ENCODE results near the gene GOLGA7B.

GOLGA7B gene

GRCh38 chr10:97914171-97914836 lies 64.7 kb downstream of the GOLGA7B start:
- H2AFZ ChIP-seq (ENCODE audit: low read depth, low read length), result peak overlapping the region; percentile 95; the same call in 1 of the 2 replicates
- H3K27me3 ChIP-seq (ENCODE audit: low read depth, low read length), result peaks cover 16% of the 10 kb centered on the region
- H3K27ac ChIP-seq (ENCODE audit: low read length), result no peak overlapping the region
- TF ChIP-seq EZH2phosphoT487 (IDR thresholded peaks at IDR 0.05; ENCODE audit: low read depth) (no peak), CTCF (IDR thresholded peaks at IDR 0.05; ENCODE audit: low read depth, low read length) (no peak)
- H3K9me3 ChIP-seq (ENCODE audit: insufficient read depth, low read length), result no peaks in the 10 kb centered on the region
- peak overlapping the region; percentile 72 for H3K4me2 ChIP-seq (ENCODE audit: low read length)
- peaks cover 3% of the 10 kb centered on the region; the same call in 1 of the 2 replicates for H3K4me1 ChIP-seq (ENCODE audit: low read length)
- H3K9ac ChIP-seq (ENCODE audit: low read length), result no peak overlapping the region
- H4K20me1 ChIP-seq (ENCODE audit: insufficient read depth, low read length), result no peaks in the 10 kb centered on the region
- peak overlapping the region; percentile 70 for H3K4me3 ChIP-seq (ENCODE audit: low read length)
- no peaks in the 10 kb centered on the region for H3K79me2 ChIP-seq (ENCODE audit: low read length)
- no peaks in the 10 kb centered on the region for H3K36me3 ChIP-seq (replicated peaks; ENCODE audit: low read depth, low read length)

GRCh38 chr10:97914837-97915211 lies 65.2 kb downstream of the GOLGA7B start:
- no peak overlapping the region for H3K27ac ChIP-seq (ENCODE audit: low read length)
- H3K9ac ChIP-seq (ENCODE audit: low read length), result peak overlapping the region; percentile 26; the same call in 1 of the 2 replicates
- H3K27me3 ChIP-seq (ENCODE audit: low read depth, low read length), result peaks cover 17% of the 10 kb centered on the region
- no peaks in the 10 kb centered on the region for H3K9me3 ChIP-seq (ENCODE audit: insufficient read depth, low read length)
- peak overlapping the region; percentile 95 for H2AFZ ChIP-seq (ENCODE audit: low read depth, low read length)
- peak overlapping the region; percentile 72 for H3K4me2 ChIP-seq (ENCODE audit: low read length)
- no peaks in the 10 kb centered on the region for H3K36me3 ChIP-seq (replicated peaks; ENCODE audit: low read depth, low read length)
- peak overlapping the region; percentile 70 for H3K4me3 ChIP-seq (ENCODE audit: low read length)
- H3K79me2 ChIP-seq (ENCODE audit: low read length), result no peaks in the 10 kb centered on the region
- no peaks in the 10 kb centered on the region for H4K20me1 ChIP-seq (ENCODE audit: insufficient read depth, low read length)
- TF ChIP-seq CTCF (IDR thresholded peaks at IDR 0.05; ENCODE audit: low read depth, low read length) (peak; percentile 75), EZH2phosphoT487 (IDR thresholded peaks at IDR 0.05; ENCODE audit: low read depth) (no peak)
- peaks cover 3% of the 10 kb centered on the region; the same call in 1 of the 2 replicates for H3K4me1 ChIP-seq (ENCODE audit: low read length)

GRCh38 chr10:97915346-97916131 lies 65.9 kb downstream of the GOLGA7B start:
- H3K36me3 ChIP-seq (replicated peaks; ENCODE audit: low read depth, low read length), result no peaks in the 10 kb centered on the region
- H4K20me1 ChIP-seq (ENCODE audit: insufficient read depth, low read length), result no peaks in the 10 kb centered on the region
- no peak overlapping the region for H3K27ac ChIP-seq (ENCODE audit: low read length)
- H3K4me1 ChIP-seq (ENCODE audit: low read length), result peaks cover 3% of the 10 kb centered on the region; the same call in 1 of the 2 replicates
- no peaks in the 10 kb centered on the region for H3K9me3 ChIP-seq (ENCODE audit: insufficient read depth, low read length)
- H3K79me2 ChIP-seq (ENCODE audit: low read length), result no peaks in the 10 kb centered on the region
- H3K4me3 ChIP-seq (ENCODE audit: low read length), result no peak overlapping the region
- peak overlapping the region; percentile 72 for H3K4me2 ChIP-seq (ENCODE audit: low read length)
- peak overlapping the region; percentile 95 for H2AFZ ChIP-seq (ENCODE audit: low read depth, low read length)
- H3K9ac ChIP-seq (ENCODE audit: low read length), result 0 out of 2 replicates have a peak overlapping the region, but pooled peaks have one; percentile 26
- TF ChIP-seq EZH2phosphoT487 (IDR thresholded peaks at IDR 0.05; ENCODE audit: low read depth) (no peak), CTCF (IDR thresholded peaks at IDR 0.05; ENCODE audit: low read depth, low read length) (no peak)
- peaks cover 17% of the 10 kb centered on the region; the same call in 1 of the 2 replicates for H3K27me3 ChIP-seq (ENCODE audit: low read depth, low read length)

- H3K27ac ChIP-seq (ENCODE audit: low read length), result no peak overlapping the region
- H3K4me2 ChIP-seq (ENCODE audit: low read length), result no peak overlapping the region
- peaks cover 3% of the 10 kb centered on the region; the same call in 1 of the 2 replicates for H3K4me1 ChIP-seq (ENCODE audit: low read length)
- H3K79me2 ChIP-seq (ENCODE audit: low read length), result no peaks in the 10 kb centered on the region
- TF ChIP-seq CTCF (IDR thresholded peaks at IDR 0.05; ENCODE audit: low read depth, low read length) (no peak), EZH2phosphoT487 (IDR thresholded peaks at IDR 0.05; ENCODE audit: low read depth) (no peak)
- H4K20me1 ChIP-seq (ENCODE audit: insufficient read depth, low read length), result no peaks in the 10 kb centered on the region
- no peaks in the 10 kb centered on the region for H3K9me3 ChIP-seq (ENCODE audit: insufficient read depth, low read length)
- H2AFZ ChIP-seq (ENCODE audit: low read depth, low read length), result no peak overlapping the region
- H3K9ac ChIP-seq (ENCODE audit: low read length), result no peak overlapping the region
- no peaks in the 10 kb centered on the region for H3K36me3 ChIP-seq (replicated peaks; ENCODE audit: low read depth, low read length)
- H3K27me3 ChIP-seq (ENCODE audit: low read depth, low read length), result peaks cover 14% of the 10 kb centered on the region; the same call in 1 of the 2 replicates
- no peak overlapping the region for H3K4me3 ChIP-seq (ENCODE audit: low read length)
Measured at GRCh38 chr10:97916586-97916985, 66.9 kb downstream of the GOLGA7B start.
